HepG2 (cell line): ENCODE data around the gene LSM10.

Experiments used
- ESRRA ChIP-seq: sonication (generic); formaldehyde crosslinking; IDR thresholded peaks from 2 replicates; pipeline ENCODE4 v1.5.1; 2020; ENCODE audit warnings: mild to moderate bottlenecking, low read depth, missing genetic modification reagents
- JUND ChIP-seq: sonication (generic); formaldehyde crosslinking; IDR thresholded peaks from 2 replicates; pipeline ENCODE4 v1.8.0; 2022; ENCODE audit warnings: mild to moderate bottlenecking, missing genetic modification reagents
- MTA1 ChIP-seq: sonication (generic); formaldehyde crosslinking; IDR thresholded peaks from 2 replicates; pipeline ENCODE4 v1.4.0; 2020; ENCODE audit warnings: missing genetic modification reagents, mild to moderate bottlenecking, borderline replicate concordance
- SNAPC2 ChIP-seq: sonication (generic); formaldehyde crosslinking; IDR thresholded peaks from 2 replicates; pipeline ENCODE4 v1.8.1; 2022; ENCODE audit warnings: mild to moderate bottlenecking, missing genetic modification reagents
- TAF1 ChIP-seq: sonication (generic); formaldehyde crosslinking; IDR thresholded peaks from 2 replicates; pipeline ENCODE4 v1.4.0; 2020; ENCODE audit warnings: missing genetic modification reagents
- TMF1 ChIP-seq: sonication (generic); formaldehyde crosslinking; IDR thresholded peaks from 2 replicates; pipeline ENCODE4 v1.8.1; 2022; ENCODE audit warnings: low read depth, missing genetic modification reagents
- ZNF124 ChIP-seq: sonication (generic); formaldehyde crosslinking; IDR thresholded peaks from 2 replicates; pipeline ENCODE4 v1.4.0; 2020; ENCODE audit warnings: missing genetic modification reagents
- ZNF496 ChIP-seq: sonication (generic); formaldehyde crosslinking; IDR thresholded peaks from 2 replicates; pipeline ENCODE4 v1.8.1; 2023; ENCODE audit warnings: mild to moderate bottlenecking, moderate library complexity, missing genetic modification reagents; ENCODE audit not compliant: insufficient replicate concordance
- TF ChIP-seq, protein P1 (sequence below), 2 experiments: fragments of 450-650 bp in 1 of 2; sonication (generic) in 1 of 2; formaldehyde crosslinking in 1 of 2; IDR thresholded peaks; 2 replicates each; pipeline versions ENCODE4 v1.6.1 to v1.8.0; 2016 to 2022; ENCODE audit warnings: antibody characterized with exemption in 1 of 2, mild to moderate bottlenecking in 1 of 2, missing genetic modification reagents in 1 of 2
- TF ChIP-seq, protein P2 (sequence below): sonication (generic); formaldehyde crosslinking; IDR thresholded peaks from 2 replicates; pipeline ENCODE4 v1.5.0; 2020; ENCODE audit warnings: mild to moderate bottlenecking, missing genetic modification reagents, moderate library complexity
- TF ChIP-seq, protein P3 (sequence below): sonication (generic); formaldehyde crosslinking; IDR thresholded peaks from 2 replicates; pipeline ENCODE4 v1.4.0; 2020; ENCODE audit warnings: missing genetic modification reagents, borderline replicate concordance
- TF ChIP-seq, protein P4 (sequence below): sonication (generic); formaldehyde crosslinking; IDR thresholded peaks from 2 replicates; pipeline ENCODE4 v1.4.0; 2020; ENCODE audit warnings: mild to moderate bottlenecking, missing genetic modification reagents
- TF ChIP-seq, protein P5 (sequence below): sonication (generic); formaldehyde crosslinking; IDR thresholded peaks from 2 replicates; pipeline ENCODE4 v1.5.0; 2020; ENCODE audit warnings: missing genetic modification reagents

DNA sequence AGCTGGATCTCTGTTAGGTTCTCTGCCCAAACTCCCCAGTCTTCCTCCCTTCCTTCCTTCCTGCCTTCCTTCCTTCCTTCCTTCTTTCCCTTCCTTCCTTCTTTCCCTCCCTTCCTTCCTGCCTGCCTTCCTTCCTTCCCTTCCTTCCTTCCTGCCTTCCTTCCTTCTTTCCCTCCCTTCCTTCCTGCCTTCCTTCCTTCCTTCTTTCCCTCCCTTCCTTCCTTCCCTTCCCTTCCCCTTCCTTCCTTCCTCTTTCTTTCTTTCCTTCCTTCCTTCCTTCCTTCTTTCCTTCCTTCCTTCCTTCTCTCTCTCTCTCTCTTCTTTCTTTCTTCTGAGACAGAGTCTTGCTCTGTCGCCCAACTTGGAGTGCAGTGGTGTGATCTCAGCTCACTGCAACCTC lies 8.7 kb upstream of the LSM10 start:
- TF ChIP-seq, protein P1, sequence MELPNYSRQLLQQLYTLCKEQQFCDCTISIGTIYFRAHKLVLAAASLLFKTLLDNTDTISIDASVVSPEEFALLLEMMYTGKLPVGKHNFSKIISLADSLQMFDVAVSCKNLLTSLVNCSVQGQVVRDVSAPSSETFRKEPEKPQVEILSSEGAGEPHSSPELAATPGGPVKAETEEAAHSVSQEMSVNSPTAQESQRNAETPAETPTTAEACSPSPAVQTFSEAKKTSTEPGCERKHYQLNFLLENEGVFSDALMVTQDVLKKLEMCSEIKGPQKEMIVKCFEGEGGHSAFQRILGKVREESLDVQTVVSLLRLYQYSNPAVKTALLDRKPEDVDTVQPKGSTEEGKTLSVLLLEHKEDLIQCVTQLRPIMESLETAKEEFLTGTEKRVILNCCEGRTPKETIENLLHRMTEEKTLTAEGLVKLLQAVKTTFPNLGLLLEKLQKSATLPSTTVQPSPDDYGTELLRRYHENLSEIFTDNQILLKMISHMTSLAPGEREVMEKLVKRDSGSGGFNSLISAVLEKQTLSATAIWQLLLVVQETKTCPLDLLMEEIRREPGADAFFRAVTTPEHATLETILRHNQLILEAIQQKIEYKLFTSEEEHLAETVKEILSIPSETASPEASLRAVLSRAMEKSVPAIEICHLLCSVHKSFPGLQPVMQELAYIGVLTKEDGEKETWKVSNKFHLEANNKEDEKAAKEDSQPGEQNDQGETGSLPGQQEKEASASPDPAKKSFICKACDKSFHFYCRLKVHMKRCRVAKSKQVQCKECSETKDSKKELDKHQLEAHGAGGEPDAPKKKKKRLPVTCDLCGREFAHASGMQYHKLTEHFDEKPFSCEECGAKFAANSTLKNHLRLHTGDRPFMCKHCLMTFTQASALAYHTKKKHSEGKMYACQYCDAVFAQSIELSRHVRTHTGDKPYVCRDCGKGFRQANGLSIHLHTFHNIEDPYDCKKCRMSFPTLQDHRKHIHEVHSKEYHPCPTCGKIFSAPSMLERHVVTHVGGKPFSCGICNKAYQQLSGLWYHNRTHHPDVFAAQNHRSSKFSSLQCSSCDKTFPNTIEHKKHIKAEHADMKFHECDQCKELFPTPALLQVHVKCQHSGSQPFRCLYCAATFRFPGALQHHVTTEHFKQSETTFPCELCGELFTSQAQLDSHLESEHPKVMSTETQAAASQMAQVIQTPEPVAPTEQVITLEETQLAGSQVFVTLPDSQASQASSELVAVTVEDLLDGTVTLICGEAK (IDR thresholded peaks at IDR 0.05), result no peak
- TF ChIP-seq, protein P1 (CRISPR knock-in tag; IDR thresholded peaks at IDR 0.05), result no peak
- TF ChIP-seq SNAPC2 (no peak), JUND (CRISPR knock-in tag) (no peak), ZNF496 (CRISPR knock-in tag) (no peak), ZNF124 (no peak), TMF1 (CRISPR knock-in tag) (no peak), MTA1 (CRISPR knock-in tag) (no peak), TAF1 (CRISPR knock-in tag) (no peak), ESRRA (CRISPR knock-in tag) (no peak)
- TF ChIP-seq, protein P2, sequence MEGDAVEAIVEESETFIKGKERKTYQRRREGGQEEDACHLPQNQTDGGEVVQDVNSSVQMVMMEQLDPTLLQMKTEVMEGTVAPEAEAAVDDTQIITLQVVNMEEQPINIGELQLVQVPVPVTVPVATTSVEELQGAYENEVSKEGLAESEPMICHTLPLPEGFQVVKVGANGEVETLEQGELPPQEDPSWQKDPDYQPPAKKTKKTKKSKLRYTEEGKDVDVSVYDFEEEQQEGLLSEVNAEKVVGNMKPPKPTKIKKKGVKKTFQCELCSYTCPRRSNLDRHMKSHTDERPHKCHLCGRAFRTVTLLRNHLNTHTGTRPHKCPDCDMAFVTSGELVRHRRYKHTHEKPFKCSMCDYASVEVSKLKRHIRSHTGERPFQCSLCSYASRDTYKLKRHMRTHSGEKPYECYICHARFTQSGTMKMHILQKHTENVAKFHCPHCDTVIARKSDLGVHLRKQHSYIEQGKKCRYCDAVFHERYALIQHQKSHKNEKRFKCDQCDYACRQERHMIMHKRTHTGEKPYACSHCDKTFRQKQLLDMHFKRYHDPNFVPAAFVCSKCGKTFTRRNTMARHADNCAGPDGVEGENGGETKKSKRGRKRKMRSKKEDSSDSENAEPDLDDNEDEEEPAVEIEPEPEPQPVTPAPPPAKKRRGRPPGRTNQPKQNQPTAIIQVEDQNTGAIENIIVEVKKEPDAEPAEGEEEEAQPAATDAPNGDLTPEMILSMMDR (CRISPR knock-in tag), result no peak
- TF ChIP-seq, protein P3, sequence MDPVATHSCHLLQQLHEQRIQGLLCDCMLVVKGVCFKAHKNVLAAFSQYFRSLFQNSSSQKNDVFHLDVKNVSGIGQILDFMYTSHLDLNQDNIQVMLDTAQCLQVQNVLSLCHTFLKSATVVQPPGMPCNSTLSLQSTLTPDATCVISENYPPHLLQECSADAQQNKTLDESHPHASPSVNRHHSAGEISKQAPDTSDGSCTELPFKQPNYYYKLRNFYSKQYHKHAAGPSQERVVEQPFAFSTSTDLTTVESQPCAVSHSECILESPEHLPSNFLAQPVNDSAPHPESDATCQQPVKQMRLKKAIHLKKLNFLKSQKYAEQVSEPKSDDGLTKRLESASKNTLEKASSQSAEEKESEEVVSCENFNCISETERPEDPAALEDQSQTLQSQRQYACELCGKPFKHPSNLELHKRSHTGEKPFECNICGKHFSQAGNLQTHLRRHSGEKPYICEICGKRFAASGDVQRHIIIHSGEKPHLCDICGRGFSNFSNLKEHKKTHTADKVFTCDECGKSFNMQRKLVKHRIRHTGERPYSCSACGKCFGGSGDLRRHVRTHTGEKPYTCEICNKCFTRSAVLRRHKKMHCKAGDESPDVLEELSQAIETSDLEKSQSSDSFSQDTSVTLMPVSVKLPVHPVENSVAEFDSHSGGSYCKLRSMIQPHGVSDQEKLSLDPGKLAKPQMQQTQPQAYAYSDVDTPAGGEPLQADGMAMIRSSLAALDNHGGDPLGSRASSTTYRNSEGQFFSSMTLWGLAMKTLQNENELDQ (CRISPR knock-in tag), result no peak
- TF ChIP-seq, protein P4, sequence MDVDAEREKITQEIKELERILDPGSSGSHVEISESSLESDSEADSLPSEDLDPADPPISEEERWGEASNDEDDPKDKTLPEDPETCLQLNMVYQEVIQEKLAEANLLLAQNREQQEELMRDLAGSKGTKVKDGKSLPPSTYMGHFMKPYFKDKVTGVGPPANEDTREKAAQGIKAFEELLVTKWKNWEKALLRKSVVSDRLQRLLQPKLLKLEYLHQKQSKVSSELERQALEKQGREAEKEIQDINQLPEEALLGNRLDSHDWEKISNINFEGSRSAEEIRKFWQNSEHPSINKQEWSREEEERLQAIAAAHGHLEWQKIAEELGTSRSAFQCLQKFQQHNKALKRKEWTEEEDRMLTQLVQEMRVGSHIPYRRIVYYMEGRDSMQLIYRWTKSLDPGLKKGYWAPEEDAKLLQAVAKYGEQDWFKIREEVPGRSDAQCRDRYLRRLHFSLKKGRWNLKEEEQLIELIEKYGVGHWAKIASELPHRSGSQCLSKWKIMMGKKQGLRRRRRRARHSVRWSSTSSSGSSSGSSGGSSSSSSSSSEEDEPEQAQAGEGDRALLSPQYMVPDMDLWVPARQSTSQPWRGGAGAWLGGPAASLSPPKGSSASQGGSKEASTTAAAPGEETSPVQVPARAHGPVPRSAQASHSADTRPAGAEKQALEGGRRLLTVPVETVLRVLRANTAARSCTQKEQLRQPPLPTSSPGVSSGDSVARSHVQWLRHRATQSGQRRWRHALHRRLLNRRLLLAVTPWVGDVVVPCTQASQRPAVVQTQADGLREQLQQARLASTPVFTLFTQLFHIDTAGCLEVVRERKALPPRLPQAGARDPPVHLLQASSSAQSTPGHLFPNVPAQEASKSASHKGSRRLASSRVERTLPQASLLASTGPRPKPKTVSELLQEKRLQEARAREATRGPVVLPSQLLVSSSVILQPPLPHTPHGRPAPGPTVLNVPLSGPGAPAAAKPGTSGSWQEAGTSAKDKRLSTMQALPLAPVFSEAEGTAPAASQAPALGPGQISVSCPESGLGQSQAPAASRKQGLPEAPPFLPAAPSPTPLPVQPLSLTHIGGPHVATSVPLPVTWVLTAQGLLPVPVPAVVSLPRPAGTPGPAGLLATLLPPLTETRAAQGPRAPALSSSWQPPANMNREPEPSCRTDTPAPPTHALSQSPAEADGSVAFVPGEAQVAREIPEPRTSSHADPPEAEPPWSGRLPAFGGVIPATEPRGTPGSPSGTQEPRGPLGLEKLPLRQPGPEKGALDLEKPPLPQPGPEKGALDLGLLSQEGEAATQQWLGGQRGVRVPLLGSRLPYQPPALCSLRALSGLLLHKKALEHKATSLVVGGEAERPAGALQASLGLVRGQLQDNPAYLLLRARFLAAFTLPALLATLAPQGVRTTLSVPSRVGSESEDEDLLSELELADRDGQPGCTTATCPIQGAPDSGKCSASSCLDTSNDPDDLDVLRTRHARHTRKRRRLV, result no peak
- TF ChIP-seq, protein P5, sequence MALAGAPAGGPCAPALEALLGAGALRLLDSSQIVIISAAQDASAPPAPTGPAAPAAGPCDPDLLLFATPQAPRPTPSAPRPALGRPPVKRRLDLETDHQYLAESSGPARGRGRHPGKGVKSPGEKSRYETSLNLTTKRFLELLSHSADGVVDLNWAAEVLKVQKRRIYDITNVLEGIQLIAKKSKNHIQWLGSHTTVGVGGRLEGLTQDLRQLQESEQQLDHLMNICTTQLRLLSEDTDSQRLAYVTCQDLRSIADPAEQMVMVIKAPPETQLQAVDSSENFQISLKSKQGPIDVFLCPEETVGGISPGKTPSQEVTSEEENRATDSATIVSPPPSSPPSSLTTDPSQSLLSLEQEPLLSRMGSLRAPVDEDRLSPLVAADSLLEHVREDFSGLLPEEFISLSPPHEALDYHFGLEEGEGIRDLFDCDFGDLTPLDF, result no peak
